Endothelial cell of umbilical vein (primary cell): ENCODE results near the gene STOX1.

Experiments
- CTCF ChIP-seq, 2 donors: IDR thresholded peaks; 1 replicate in 1 of 2; 2 replicates in 1 of 2; pipeline ENCODE4 v1.5.1; 2011; ENCODE audit warnings: low read length in 2 of 2, mild to moderate bottlenecking in 2 of 2, moderate library complexity in 2 of 2, control low read depth in 1 of 2, inconsistent platforms in 1 of 2, low read depth in 1 of 2; ENCODE audit not compliant: insufficient read depth in 1 of 2; ENCODE audit errors: extremely low read depth in 1 of 2
- EZH2 ChIP-seq: IDR thresholded peaks from 2 replicates; pipeline ENCODE4 v1.6.1; 2012; ENCODE audit warnings: borderline replicate concordance, low read depth, mild to moderate bottlenecking, moderate library complexity, low read length, inconsistent platforms; ENCODE audit not compliant: severe bottlenecking
- JUN ChIP-seq: IDR thresholded peaks from 2 replicates; pipeline ENCODE4 v1.6.1; 2011; ENCODE audit warnings: borderline replicate concordance, low read depth; ENCODE audit not compliant: insufficient read length, insufficient read depth
- MAX ChIP-seq: IDR thresholded peaks from 2 replicates; pipeline ENCODE4 v1.6.1; 2011; ENCODE audit not compliant: insufficient read depth, insufficient read length
- POLR2A ChIP-seq: IDR thresholded peaks from 2 replicates; pipeline ENCODE4 v1.6.1; 2012; ENCODE audit warnings: low read depth, mild to moderate bottlenecking, control low read depth, low read length
- POLR2AphosphoS5 ChIP-seq: IDR thresholded peaks from 2 replicates; pipeline ENCODE4 v1.6.1; 2012; ENCODE audit warnings: low read depth, mild to moderate bottlenecking, control low read depth, low read length, moderate library complexity; ENCODE audit not compliant: insufficient read depth

GRCh38 chr10:68895041-68895440 is 67.7 kb downstream of the STOX1 start:
- TF ChIP-seq POLR2A (no peak), CTCF (IDR thresholded peaks at IDR 0.05; ENCODE audit: extremely low read depth in 1 of 2, insufficient read depth in 1 of 2, low read depth in 1 of 2, low read length in 2 of 2) (no peak), EZH2 (no peak), JUN (no peak), POLR2AphosphoS5 (no peak), MAX (no peak)
